Activated T-helper 17 cell treated with anti-CD3 and anti-CD28 coated beads, Interleukin-2, amount 50 U/mL, for 72 hours (primary cell): ENCODE results near the gene CCDC136. TPM values are rescaled to one million over a fixed set of nuclear protein-coding genes. Genes with fewer than 3 reads are reported as not detected.
A peak's percentile ranks its signal among the peaks of the same experiment; 100 is the strongest.

Experiments
- ATAC-seq: fragments of 150-1000 bp; cut with Tn5 transposase; replicated peaks from 2 replicates; pipeline ENCODE4 v1.10.0; 2021; ENCODE audit warnings: mild to moderate bottlenecking, moderate library complexity
- H3K27ac Mint-ChIP-seq: one replicate; pipeline ENCODE4 v1.8.0; 2022; ENCODE audit warnings: mixed read lengths
- H3K27me3 Mint-ChIP-seq: one replicate; pipeline ENCODE4 v1.8.0; 2022; ENCODE audit warnings: mixed read lengths
- H3K36me3 Mint-ChIP-seq: one replicate; pipeline ENCODE4 v1.8.0; 2022; ENCODE audit warnings: low read depth, mild to moderate bottlenecking, mixed read lengths
- H3K4me1 Mint-ChIP-seq: one replicate; pipeline ENCODE4 v1.8.0; 2022; ENCODE audit warnings: mixed read lengths
- H3K4me3 Mint-ChIP-seq: one replicate; pipeline ENCODE4 v1.8.0; 2022; ENCODE audit warnings: mild to moderate bottlenecking, mixed read lengths
- H3K9me3 Mint-ChIP-seq: one replicate; pipeline ENCODE4 v1.8.0; 2022; ENCODE audit warnings: mixed read lengths
- total RNA-seq, 2 donors: library from RNA; stranded (reverse); gene quantifications; one replicate each; pipeline ENCODE4 v1.2.3, GENCODE V29; 2022

The CCDC136 gene
- total RNA-seq, 2 donors from 2014 or later: 11.7 to 15.4 TPM

- peak; percentile 19 for ATAC-seq
- peak overlapping the region; percentile 83 for H3K4me3 Mint-ChIP-seq
- peak overlapping the region; percentile 77 for H3K27ac Mint-ChIP-seq
Measured at GRCh38 chr7:128790315-128791041, 1.3 kb upstream of the CCDC136 start.

GRCh38 chr7:128791972-128792327 is 182 bp downstream of the CCDC136 start:
- Mint-ChIP-seq H3K27me3 (no peaks in the 10 kb centered on the region), H3K4me1 (peaks cover 3% of the 10 kb centered on the region), H3K27ac (no peak overlapping the region), H3K36me3 (peaks cover under 1% of the 10 kb centered on the region), H3K9me3 (no peaks in the 10 kb centered on the region), H3K4me3 (peak overlapping the region; percentile 83)
- ATAC-seq: no peak

More at GRCh38 chr7:128790315-128791041, 1.3 kb upstream of the CCDC136 start:
- H3K9me3 Mint-ChIP-seq: no peaks in the 10 kb centered on the region
- H3K4me1 Mint-ChIP-seq: peaks cover 3% of the 10 kb centered on the region
- H3K27me3 Mint-ChIP-seq: no peaks in the 10 kb centered on the region
- no peaks in the 10 kb centered on the region for H3K36me3 Mint-ChIP-seq

- H3K27ac Mint-ChIP-seq: no peak overlapping the region
- H3K4me1 Mint-ChIP-seq: peaks cover 3% of the 10 kb centered on the region
- H3K9me3 Mint-ChIP-seq: no peaks in the 10 kb centered on the region
- ATAC-seq: no peak
- peak overlapping the region; percentile 83 for H3K4me3 Mint-ChIP-seq
- H3K36me3 Mint-ChIP-seq: peaks cover 7% of the 10 kb centered on the region
- no peaks in the 10 kb centered on the region for H3K27me3 Mint-ChIP-seq
Measured at GRCh38 chr7:128792471-128793180, 858 bp downstream of the CCDC136 start.

GRCh38 chr7:128793181-128793547 is 1.4 kb downstream of the CCDC136 start:
- H3K4me3 Mint-ChIP-seq: no peak overlapping the region
- no peaks in the 10 kb centered on the region for H3K27me3 Mint-ChIP-seq
- H3K27ac Mint-ChIP-seq: no peak overlapping the region
- peaks cover 7% of the 10 kb centered on the region for H3K36me3 Mint-ChIP-seq
- no peaks in the 10 kb centered on the region for H3K9me3 Mint-ChIP-seq
- ATAC-seq: no peak
- peaks cover 3% of the 10 kb centered on the region for H3K4me1 Mint-ChIP-seq

GRCh38 chr7:128794020-128794419 is 2.3 kb downstream of the CCDC136 start:
- Mint-ChIP-seq H3K4me1 (peaks cover 3% of the 10 kb centered on the region), H3K9me3 (no peaks in the 10 kb centered on the region), H3K4me3 (no peak overlapping the region), H3K36me3 (peaks cover 7% of the 10 kb centered on the region), H3K27ac (no peak overlapping the region), H3K27me3 (no peaks in the 10 kb centered on the region)
- no peak for ATAC-seq

GRCh38 chr7:128794436-128794835 is 2.7 kb downstream of the CCDC136 start:
- H3K36me3 Mint-ChIP-seq: peaks cover 7% of the 10 kb centered on the region
- no peaks in the 10 kb centered on the region for H3K27me3 Mint-ChIP-seq
- H3K4me1 Mint-ChIP-seq: peaks cover 3% of the 10 kb centered on the region
- no peak overlapping the region for H3K27ac Mint-ChIP-seq
- no peak for ATAC-seq
- no peaks in the 10 kb centered on the region for H3K9me3 Mint-ChIP-seq
- no peak overlapping the region for H3K4me3 Mint-ChIP-seq

GRCh38 chr7:128795129-128795528 is 3.4 kb downstream of the CCDC136 start:
- Mint-ChIP-seq H3K36me3 (peaks cover 7% of the 10 kb centered on the region), H3K4me1 (peaks cover 3% of the 10 kb centered on the region), H3K4me3 (no peak overlapping the region), H3K27ac (no peak overlapping the region), H3K27me3 (no peaks in the 10 kb centered on the region), H3K9me3 (no peaks in the 10 kb centered on the region)
- ATAC-seq: no peak

- H3K36me3 Mint-ChIP-seq: peaks cover 10% of the 10 kb centered on the region
- no peak overlapping the region for H3K27ac Mint-ChIP-seq
- ATAC-seq: no peak
- no peaks in the 10 kb centered on the region for H3K9me3 Mint-ChIP-seq
- no peaks in the 10 kb centered on the region for H3K27me3 Mint-ChIP-seq
- H3K4me1 Mint-ChIP-seq: no peaks in the 10 kb centered on the region
- no peak overlapping the region for H3K4me3 Mint-ChIP-seq
Measured at GRCh38 chr7:128796327-128796726, 4.6 kb downstream of the CCDC136 start.

GRCh38 chr7:128799451-128799850 is 7.7 kb downstream of the CCDC136 start:
- no peak for ATAC-seq
- Mint-ChIP-seq H3K9me3 (no peaks in the 10 kb centered on the region), H3K4me3 (no peak overlapping the region)

GRCh38 chr7:128800567-128800966 is 8.8 kb downstream of the CCDC136 start:
- no peaks in the 10 kb centered on the region for H3K27me3 Mint-ChIP-seq
- H3K4me1 Mint-ChIP-seq: no peaks in the 10 kb centered on the region
- H3K9me3 Mint-ChIP-seq: no peaks in the 10 kb centered on the region
- H3K36me3 Mint-ChIP-seq: peaks cover 13% of the 10 kb centered on the region
- peak; percentile 48 for ATAC-seq
- H3K27ac Mint-ChIP-seq: no peak overlapping the region
- H3K4me3 Mint-ChIP-seq: no peak overlapping the region

More at GRCh38 chr7:128799451-128799850, 7.7 kb downstream of the CCDC136 start:
- H3K4me1 Mint-ChIP-seq: no peaks in the 10 kb centered on the region
- peaks cover 13% of the 10 kb centered on the region for H3K36me3 Mint-ChIP-seq
- H3K27ac Mint-ChIP-seq: no peak overlapping the region
- no peaks in the 10 kb centered on the region for H3K27me3 Mint-ChIP-seq

- H3K27ac Mint-ChIP-seq: no peak overlapping the region
- no peak overlapping the region for H3K4me3 Mint-ChIP-seq
- no peaks in the 10 kb centered on the region for H3K9me3 Mint-ChIP-seq
- H3K36me3 Mint-ChIP-seq: peaks cover 13% of the 10 kb centered on the region
- H3K27me3 Mint-ChIP-seq: no peaks in the 10 kb centered on the region
- H3K4me1 Mint-ChIP-seq: no peaks in the 10 kb centered on the region
- ATAC-seq: no peak
Measured at GRCh38 chr7:128801003-128801402, 9.2 kb downstream of the CCDC136 start.

- H3K27me3 Mint-ChIP-seq: no peaks in the 10 kb centered on the region
- no peak overlapping the region for H3K4me3 Mint-ChIP-seq
- H3K27ac Mint-ChIP-seq: no peak overlapping the region
- no peak for ATAC-seq
- H3K9me3 Mint-ChIP-seq: no peaks in the 10 kb centered on the region
- peaks cover 13% of the 10 kb centered on the region for H3K36me3 Mint-ChIP-seq
- H3K4me1 Mint-ChIP-seq: no peaks in the 10 kb centered on the region
Measured at GRCh38 chr7:128801667-128802418, 10.1 kb downstream of the CCDC136 start.

- H3K4me3 Mint-ChIP-seq: no peak overlapping the region
- no peaks in the 10 kb centered on the region for H3K4me1 Mint-ChIP-seq
- no peak for ATAC-seq
- peaks cover 6% of the 10 kb centered on the region for H3K36me3 Mint-ChIP-seq
- H3K9me3 Mint-ChIP-seq: no peaks in the 10 kb centered on the region
- H3K27ac Mint-ChIP-seq: no peak overlapping the region
- no peaks in the 10 kb centered on the region for H3K27me3 Mint-ChIP-seq
Measured at GRCh38 chr7:128804484-128804883, 12.7 kb downstream of the CCDC136 start.

- Mint-ChIP-seq H3K27ac (no peak overlapping the region), H3K9me3 (no peaks in the 10 kb centered on the region), H3K27me3 (no peaks in the 10 kb centered on the region), H3K4me1 (no peaks in the 10 kb centered on the region), H3K4me3 (no peak overlapping the region), H3K36me3 (peaks cover 6% of the 10 kb centered on the region)
- ATAC-seq: no peak
Measured at GRCh38 chr7:128805225-128805624, 13.5 kb downstream of the CCDC136 start.

- no peaks in the 10 kb centered on the region for H3K9me3 Mint-ChIP-seq
- H3K27ac Mint-ChIP-seq: no peak overlapping the region
- no peaks in the 10 kb centered on the region for H3K27me3 Mint-ChIP-seq
- ATAC-seq: no peak
- H3K36me3 Mint-ChIP-seq: no peaks in the 10 kb centered on the region
- H3K4me3 Mint-ChIP-seq: no peak overlapping the region
- H3K4me1 Mint-ChIP-seq: no peaks in the 10 kb centered on the region
Measured at GRCh38 chr7:128807191-128807590, 15.4 kb downstream of the CCDC136 start.
